Kidney (tissue), 22 donors: ENCODE results near the gene KRTAP20-4. TPM values are rescaled to one million over a fixed set of nuclear protein-coding genes. Genes with fewer than 3 reads are reported as not detected.

Experiments
- DNase-seq, 5 donors: peaks; one replicate each; pipeline ENCODE4 v3.0.0-alpha.2; 2013 to 2020
- FAIRE-seq: peaks from 2 replicates; lab custom pipeline; 2012; peaks lifted over from hg19 to GRCh38; lab: Jason Lieb, UNC
- H3K27ac ChIP-seq, 2 donors: one replicate each; pipeline ENCODE4 v1.7.0; 2013; ENCODE audit warnings: low read depth in 2 of 2, low read length in 2 of 2, inconsistent platforms in 1 of 2
- H3K27me3 ChIP-seq: one replicate; pipeline ENCODE4 v1.7.1; 2013; ENCODE audit warnings: low read length, inconsistent platforms; ENCODE audit not compliant: control insufficient read depth, insufficient read depth
- H3K36me3 ChIP-seq, 3 donors: one replicate each; pipeline versions ENCODE4 v1.7.0 to v1.7.1; 2013; ENCODE audit warnings: low read length in 3 of 3, control low read depth in 1 of 3, inconsistent platforms in 1 of 3; ENCODE audit not compliant: insufficient read depth in 3 of 3, control insufficient read depth in 2 of 3
- H3K4me1 ChIP-seq, 3 donors: one replicate each; pipeline versions ENCODE4 v1.7.0 to v1.7.1; 2013; ENCODE audit warnings: low read length in 3 of 3, inconsistent platforms in 1 of 3, low read depth in 1 of 3; ENCODE audit not compliant: control insufficient read depth in 2 of 3, insufficient read depth in 2 of 3
- H3K4me3 ChIP-seq, 3 donors: one replicate each; pipeline versions ENCODE4 v1.7.0 to v1.8.1; 2013; ENCODE audit warnings: low read length in 3 of 3, control low read depth in 1 of 3, inconsistent platforms in 1 of 3
- H3K9ac ChIP-seq, 3 donors: one replicate each; pipeline versions ENCODE4 v1.7.0 to v1.7.1; 2013; ENCODE audit warnings: low read length in 3 of 3, control low read depth in 1 of 3, inconsistent platforms in 1 of 3
- H3K9me3 ChIP-seq, 3 donors: one replicate each; pipeline versions ENCODE4 v1.7.0 to v1.7.1; 2013; ENCODE audit warnings: low read length in 3 of 3, control low read depth in 1 of 3, inconsistent platforms in 1 of 3; ENCODE audit not compliant: control insufficient read depth in 2 of 3, insufficient read depth in 1 of 3
- intact Hi-C: fragments of 100-400 bp; cut with DNase I; formaldehyde crosslinking; loops from one replicate; pipeline ENCODE4 v1.11.1; 2022
- long read RNA-seq, 10 donors: library from polyadenylated mRNA in 1 of 10; unstranded in 1 of 10; transcript quantifications; one replicate each; pipeline ENCODE4 v2.0.0 and lab custom pipeline, GENCODE V29; 2021 to 2026
- polyA plus RNA-seq: library from polyadenylated mRNA; stranded (reverse); fragments of 350-450 nt; fragmentation: Illumina TruSeq; extraction: RNeasy Lipid Tissue Mini Kit (QIAGEN cat#74804); gene quantifications from one replicate; pipeline ENCODE4 v1.2.3, GENCODE V29; 2014; ENCODE audit warnings: low read depth, low replicate concordance; ENCODE audit not compliant: insufficient read depth
- total RNA-seq: library from RNA; stranded (reverse); fragmentation: NEBNext Ultra II Directional; extraction: Animal tissue kit (Norgen Biotek cat#: 25700); gene quantifications from one replicate; pipeline ENCODE4 v1.2.1, GENCODE V29; 2021
- TF ChIP-seq, protein P1 (sequence below): IDR thresholded peaks from 3 replicates; pipeline ENCODE4 v1.5.1; 2012; ENCODE audit warnings: mild to moderate bottlenecking, moderate library complexity, borderline replicate concordance; ENCODE audit not compliant: insufficient read depth; ENCODE audit errors: extremely low read depth
- donor health status: control.
- donor health status: control.
- donor health status: control.
- donor health status: control.
- donor health status: control.
- donor health status: DM: yes; HTN: yes; CAD: no.
- donor health status: Normal renal cell carcinoma (clear cell type).

The KRTAP20-4 gene
- total RNA-seq (not detected), polyA plus RNA-seq (not detected)
- long read RNA-seq, donor 1: 0 reads
- long read RNA-seq, donor 2: 0 reads
- long read RNA-seq, donor 3: 0 reads
- long read RNA-seq, donor 4: 0 reads
- long read RNA-seq, donor 5: 0 reads
- long read RNA-seq, donor 6: 0 reads
- long read RNA-seq, donor 7: 0 reads
- long read RNA-seq, donor 8: 0 reads
- long read RNA-seq, donor 9: 0 reads
- long read RNA-seq, donor 10: 0 reads

DNA sequence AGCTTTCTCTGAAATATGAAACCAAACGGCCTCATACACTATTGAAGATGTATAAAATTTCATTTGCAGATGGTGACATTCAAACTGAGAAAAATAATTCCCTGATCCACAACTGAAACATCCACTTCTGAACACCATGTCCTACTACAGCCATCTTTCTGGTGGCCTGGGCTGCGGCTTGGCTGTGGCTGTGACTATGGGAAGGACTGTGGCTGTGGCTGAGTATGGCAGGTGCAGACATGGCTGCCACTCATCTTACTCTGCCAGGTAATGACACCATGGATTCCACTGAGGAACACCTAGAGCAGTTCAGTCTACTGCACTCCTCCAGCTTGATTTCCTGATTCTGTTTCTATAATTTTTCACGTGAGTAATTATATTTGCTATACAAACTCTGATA lies at the start of gene KRTAP20-4:
Gene KRTAP20-4, plus strand, starts transcription at position 106 of the 400 bp plus-strand sequence.
- H3K9ac ChIP-seq: no peak within 1 kb of the TSS
- intact Hi-C loops: no loop called here
- no peaks in the 10 kb centered on the region for H3K36me3 ChIP-seq
- FAIRE-seq (no peak), DNase-seq (no peak)
- TF ChIP-seq, protein P1, sequence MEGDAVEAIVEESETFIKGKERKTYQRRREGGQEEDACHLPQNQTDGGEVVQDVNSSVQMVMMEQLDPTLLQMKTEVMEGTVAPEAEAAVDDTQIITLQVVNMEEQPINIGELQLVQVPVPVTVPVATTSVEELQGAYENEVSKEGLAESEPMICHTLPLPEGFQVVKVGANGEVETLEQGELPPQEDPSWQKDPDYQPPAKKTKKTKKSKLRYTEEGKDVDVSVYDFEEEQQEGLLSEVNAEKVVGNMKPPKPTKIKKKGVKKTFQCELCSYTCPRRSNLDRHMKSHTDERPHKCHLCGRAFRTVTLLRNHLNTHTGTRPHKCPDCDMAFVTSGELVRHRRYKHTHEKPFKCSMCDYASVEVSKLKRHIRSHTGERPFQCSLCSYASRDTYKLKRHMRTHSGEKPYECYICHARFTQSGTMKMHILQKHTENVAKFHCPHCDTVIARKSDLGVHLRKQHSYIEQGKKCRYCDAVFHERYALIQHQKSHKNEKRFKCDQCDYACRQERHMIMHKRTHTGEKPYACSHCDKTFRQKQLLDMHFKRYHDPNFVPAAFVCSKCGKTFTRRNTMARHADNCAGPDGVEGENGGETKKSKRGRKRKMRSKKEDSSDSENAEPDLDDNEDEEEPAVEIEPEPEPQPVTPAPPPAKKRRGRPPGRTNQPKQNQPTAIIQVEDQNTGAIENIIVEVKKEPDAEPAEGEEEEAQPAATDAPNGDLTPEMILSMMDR: no peak
- no peak within 1 kb of the TSS for H3K4me3 ChIP-seq
- no peaks in the 10 kb centered on the region for H3K27me3 ChIP-seq
- no peaks in the 10 kb centered on the region for H3K9me3 ChIP-seq
- no peak within 1 kb of the TSS for H3K27ac ChIP-seq
- H3K4me1 ChIP-seq: no peaks in the 10 kb centered on the region

DNA sequence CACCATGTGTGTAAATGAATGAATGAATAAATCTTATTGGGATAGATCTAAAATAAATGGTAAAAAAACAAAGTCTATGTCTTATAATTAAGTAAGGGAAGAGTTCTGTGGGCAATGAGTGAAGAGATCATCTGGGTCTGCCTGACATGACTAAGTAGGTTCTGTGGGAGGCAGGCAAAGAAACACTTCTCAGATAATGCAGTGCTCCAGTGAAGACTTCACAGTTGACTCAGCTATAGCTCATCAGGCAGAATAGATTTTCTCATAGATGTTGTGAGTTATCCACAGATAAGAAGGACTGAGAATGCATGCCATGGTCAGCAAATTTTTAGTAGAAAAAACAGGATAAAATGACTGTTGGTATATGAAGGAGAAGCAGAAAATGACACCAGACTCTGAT lies 42.7 kb upstream of the KRTAP20-4 start:
- Histone ChIP-seq H3K27ac (no peak overlapping the region), H3K36me3 (no peaks in the 10 kb centered on the region), H3K9ac (no peak overlapping the region), H3K4me3 (no peak overlapping the region), H3K27me3 (no peaks in the 10 kb centered on the region), H3K4me1 (no peaks in the 10 kb centered on the region), H3K9me3 (no peaks in the 10 kb centered on the region)
- TF ChIP-seq, protein P1: no peak
- FAIRE-seq (no peak), DNase-seq (no peak)
- intact Hi-C loops: no loop called here

DNA sequence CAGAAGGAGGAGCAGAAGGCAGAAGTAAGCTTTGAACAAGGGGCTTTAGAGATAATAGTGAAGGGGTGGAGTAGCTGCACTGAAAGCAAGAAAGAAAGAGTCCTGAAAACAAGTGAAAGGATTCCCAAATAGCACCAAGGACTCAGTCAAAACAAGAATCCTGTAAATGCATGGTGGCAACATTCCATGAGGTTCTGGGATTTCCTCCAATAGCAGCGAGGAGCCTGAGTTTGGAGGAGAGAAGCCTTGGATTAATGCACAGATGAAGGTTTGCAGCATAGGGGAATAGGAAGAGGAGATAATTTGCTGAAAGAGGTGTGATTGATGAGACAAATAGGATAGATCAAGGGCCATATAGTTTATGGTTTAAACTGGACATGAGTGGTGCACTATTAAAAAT lies 41.1 kb upstream of the KRTAP20-4 start:
- Histone ChIP-seq H3K27me3 (no peaks in the 10 kb centered on the region), H3K4me1 (no peaks in the 10 kb centered on the region), H3K9me3 (no peaks in the 10 kb centered on the region), H3K27ac (no peak overlapping the region), H3K9ac (no peak overlapping the region), H3K4me3 (no peak overlapping the region), H3K36me3 (no peaks in the 10 kb centered on the region)
- TF ChIP-seq, protein P1: no peak
- DNase-seq (no peak), FAIRE-seq (no peak)
- intact Hi-C loops: no loop called here
